ENCODE data around the gene STK32C.

GRCh38 chr10:132299371-132300336 is 8.1 kb downstream of the STK32C start:
- TF ChIP-seq, protein P1, sequence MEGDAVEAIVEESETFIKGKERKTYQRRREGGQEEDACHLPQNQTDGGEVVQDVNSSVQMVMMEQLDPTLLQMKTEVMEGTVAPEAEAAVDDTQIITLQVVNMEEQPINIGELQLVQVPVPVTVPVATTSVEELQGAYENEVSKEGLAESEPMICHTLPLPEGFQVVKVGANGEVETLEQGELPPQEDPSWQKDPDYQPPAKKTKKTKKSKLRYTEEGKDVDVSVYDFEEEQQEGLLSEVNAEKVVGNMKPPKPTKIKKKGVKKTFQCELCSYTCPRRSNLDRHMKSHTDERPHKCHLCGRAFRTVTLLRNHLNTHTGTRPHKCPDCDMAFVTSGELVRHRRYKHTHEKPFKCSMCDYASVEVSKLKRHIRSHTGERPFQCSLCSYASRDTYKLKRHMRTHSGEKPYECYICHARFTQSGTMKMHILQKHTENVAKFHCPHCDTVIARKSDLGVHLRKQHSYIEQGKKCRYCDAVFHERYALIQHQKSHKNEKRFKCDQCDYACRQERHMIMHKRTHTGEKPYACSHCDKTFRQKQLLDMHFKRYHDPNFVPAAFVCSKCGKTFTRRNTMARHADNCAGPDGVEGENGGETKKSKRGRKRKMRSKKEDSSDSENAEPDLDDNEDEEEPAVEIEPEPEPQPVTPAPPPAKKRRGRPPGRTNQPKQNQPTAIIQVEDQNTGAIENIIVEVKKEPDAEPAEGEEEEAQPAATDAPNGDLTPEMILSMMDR (IDR thresholded peaks at IDR 0.05) = no peak
- no peak for TF ChIP-seq EZH2phosphoT487 (IDR thresholded peaks at IDR 0.05)

All from neural progenitor cell (in vitro differentiated cells).